Naive thymus-derived CD8-positive, alpha-beta T cell (primary cell): ENCODE data around the gene USP38. TPM values are rescaled to one million over a fixed set of nuclear protein-coding genes. Genes with fewer than 3 reads are reported as not detected.
"Not testable (repeated sequence)": the region's sequence is repeated elsewhere in the genome, so short reads cannot be mapped to it uniquely, and the experiment has no call there.

Experiments used
- ATAC-seq, 2 donors: fragments of 150-1000 bp; cut with Tn5 transposase in 1 of 2; sonication (Bioruptor Pico), chemical (Tn5 transposase) in 1 of 2; 1 replicate in 1 of 2; 2 replicates in 1 of 2; pipeline ENCODE4 v1.10.0; 2021; ENCODE audit warnings: mild to moderate bottlenecking in 2 of 2, moderate library complexity in 2 of 2
- POLR2A ChIA-PET: fragments of 350-600 bp; sonication (Branson Sonifier 250); formaldehyde crosslinking; loops from one replicate; lab custom pipeline; 2021; ENCODE audit warnings: antibody characterized with exemption; lab: Charles Lee
- DNase-seq, 10 donors: peaks; one replicate each; pipeline versions ENCODE4 v3.0.0 to v3.0.0-alpha.2; 2020 to 2022
- H3K27ac Mint-ChIP-seq, 10 donors: one replicate each; pipeline ENCODE4 v1.8.0; 2020 to 2022; ENCODE audit warnings: mild to moderate bottlenecking in 10 of 10, mixed read lengths in 10 of 10, moderate library complexity in 4 of 10, inconsistent platforms in 1 of 10
- H3K27me3 Mint-ChIP-seq, 5 donors: one replicate each; pipeline ENCODE4 v1.8.0; 2021 to 2022; ENCODE audit warnings: mixed read lengths in 5 of 5
- H3K36me3 Mint-ChIP-seq, 3 donors: one replicate each; pipeline ENCODE4 v1.8.0; 2020 to 2022; ENCODE audit warnings: mixed read lengths in 3 of 3, mild to moderate bottlenecking in 2 of 3, inconsistent platforms in 1 of 3
- H3K4me1 Mint-ChIP-seq, 4 donors: one replicate each; pipeline ENCODE4 v1.8.0; 2021 to 2022; ENCODE audit warnings: mixed read lengths in 4 of 4
- H3K4me3 Mint-ChIP-seq, 10 donors: one replicate each; pipeline ENCODE4 v1.8.0; 2020 to 2022; ENCODE audit warnings: mild to moderate bottlenecking in 10 of 10, mixed read lengths in 10 of 10, moderate library complexity in 6 of 10, inconsistent platforms in 1 of 10
- H3K9me3 Mint-ChIP-seq, 9 donors: one replicate each; pipeline ENCODE4 v1.8.0; 2020 to 2022; ENCODE audit warnings: mixed read lengths in 9 of 9, mild to moderate bottlenecking in 3 of 9, inconsistent platforms in 1 of 9, moderate library complexity in 1 of 9
- polyA plus RNA-seq, 3 donors: library from polyadenylated mRNA; unstranded; fragments of 300-500 nt; fragmentation: Illumina TruSeq; gene quantifications; one replicate each; pipeline ENCODE4 v1.2.3, GENCODE V29; 2021
- total RNA-seq, 8 experiments: library from RNA in 2 of 8; stranded (reverse) in 2 of 8; gene quantifications; one replicate each; pipeline ENCODE4 v1.2.3 and lab custom pipeline; 2021 to 2026

Gene USP38
- total and polyA plus RNA-seq, 5 experiments from 2014 or later, result 14.4 to 26.8 (median 16.9) TPM

- H3K4me1 Mint-ChIP-seq, result no peaks in the 10 kb centered on the region
- DNase-seq (no peak), ATAC-seq (no peak)
- POLR2A ChIA-PET, result no interaction called here
- H3K27ac Mint-ChIP-seq, result no peak overlapping the region
- no peaks in the 10 kb centered on the region for H3K36me3 Mint-ChIP-seq
- H3K27me3 Mint-ChIP-seq, result peaks cover 0 to 18% (median 2%) of the 10 kb centered on the region in 5 donors
- H3K4me3 Mint-ChIP-seq, result no peak overlapping the region
- peaks cover 0 to 2% (median 0%) of the 10 kb centered on the region in 9 donors for H3K9me3 Mint-ChIP-seq
These were observed 65.9 kb downstream of the USP38 start for GRCh38 chr4:143250617-143251016.

DNA sequence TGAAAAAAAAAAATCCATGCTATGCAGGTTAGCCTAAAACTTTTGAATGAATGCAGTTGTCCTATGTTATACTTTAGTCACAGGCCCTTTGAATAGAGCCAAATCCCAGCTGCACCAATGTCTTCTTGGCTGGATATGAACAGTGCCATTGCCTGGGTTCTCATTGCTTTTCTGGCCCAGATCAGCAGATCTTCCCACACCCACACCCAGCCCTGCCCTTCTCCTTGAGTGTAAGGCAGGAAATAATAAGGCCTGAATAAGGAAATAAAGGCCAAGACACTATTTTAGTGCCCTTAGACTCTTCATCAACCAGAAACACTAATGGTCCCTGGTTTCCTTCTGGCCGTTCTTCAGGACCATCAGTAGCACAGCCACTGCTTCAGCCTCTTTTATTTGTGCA lies 66.6 kb downstream of the USP38 start:
- H3K27me3 Mint-ChIP-seq, result peaks cover 0 to 18% (median 2%) of the 10 kb centered on the region in 5 donors
- H3K9me3 Mint-ChIP-seq, result no peaks in the 10 kb centered on the region
- H3K36me3 Mint-ChIP-seq, result no peaks in the 10 kb centered on the region
- DNase-seq, result no peak
- H3K4me3 Mint-ChIP-seq, result no peak overlapping the region
- no peak overlapping the region for H3K27ac Mint-ChIP-seq
- no peak for ATAC-seq
- POLR2A ChIA-PET, result no interaction called here
- no peaks in the 10 kb centered on the region for H3K4me1 Mint-ChIP-seq

- Mint-ChIP-seq H3K36me3 (no peaks in the 10 kb centered on the region), H3K27me3 (peaks cover 0 to 18% (median 2%) of the 10 kb centered on the region in 5 donors), H3K4me1 (no peaks in the 10 kb centered on the region), H3K9me3 (no peaks in the 10 kb centered on the region), H3K27ac (no peak overlapping the region), H3K4me3 (no peak overlapping the region)
- POLR2A ChIA-PET, result no interaction called here
- DNase-seq (no peak), ATAC-seq (no peak)
These were observed 67.1 kb downstream of the USP38 start for GRCh38 chr4:143251779-143252178.

GRCh38 chr4:143252478-143252877 lies 67.8 kb downstream of the USP38 start:
- H3K27ac Mint-ChIP-seq, result no peak overlapping the region
- DNase-seq (no peak), ATAC-seq (no peak)
- no peak overlapping the region for H3K4me3 Mint-ChIP-seq
- peaks cover 0 to 18% (median 2%) of the 10 kb centered on the region in 5 donors for H3K27me3 Mint-ChIP-seq
- no peaks in the 10 kb centered on the region for H3K36me3 Mint-ChIP-seq
- no peaks in the 10 kb centered on the region for H3K9me3 Mint-ChIP-seq
- POLR2A ChIA-PET, result no interaction called here
- H3K4me1 Mint-ChIP-seq, result no peaks in the 10 kb centered on the region

GRCh38 chr4:143253166-143253565 lies 68.4 kb downstream of the USP38 start:
- POLR2A ChIA-PET, result no interaction called here
- no peaks in the 10 kb centered on the region for H3K9me3 Mint-ChIP-seq
- no peaks in the 10 kb centered on the region for H3K36me3 Mint-ChIP-seq
- H3K27me3 Mint-ChIP-seq, result peaks cover 0 to 18% (median 2%) of the 10 kb centered on the region in 5 donors
- no peak overlapping the region for H3K27ac Mint-ChIP-seq
- no peak for ATAC-seq
- no peak for DNase-seq
- no peak overlapping the region for H3K4me3 Mint-ChIP-seq
- no peaks in the 10 kb centered on the region for H3K4me1 Mint-ChIP-seq

- Mint-ChIP-seq H3K4me3 (no peak overlapping the region), H3K9me3 (no peaks in the 10 kb centered on the region), H3K27me3 (peaks cover 0 to 18% (median 2%) of the 10 kb centered on the region in 5 donors), H3K4me1 (no peaks in the 10 kb centered on the region), H3K36me3 (no peaks in the 10 kb centered on the region), H3K27ac (peak overlapping the region in 1 of 10 donors; percentile 14)
- POLR2A ChIA-PET, result no interaction called here
- DNase-seq (no peak), ATAC-seq (no peak)
These were observed 69.9 kb downstream of the USP38 start for GRCh38 chr4:143254491-143255226.

DNA sequence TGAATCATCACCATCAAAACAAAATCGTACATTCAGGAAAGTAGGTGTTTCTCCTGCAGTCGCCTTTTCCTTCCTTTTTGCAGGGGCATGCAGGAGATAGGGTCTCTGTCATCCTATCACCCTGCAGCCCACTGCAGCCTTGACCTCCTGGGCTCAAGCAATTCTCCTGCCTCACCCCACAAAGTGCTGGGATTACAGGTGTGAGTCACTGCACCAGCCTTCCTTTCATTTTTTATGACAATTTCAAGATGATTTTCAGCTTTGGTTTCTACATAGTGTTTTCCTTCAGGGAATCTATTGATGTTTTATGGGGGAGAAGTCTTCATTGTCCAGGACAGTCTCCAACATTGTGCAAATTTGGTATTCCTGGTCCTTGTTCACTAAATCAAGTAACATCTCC lies 71.7 kb downstream of the USP38 start:
- POLR2A ChIA-PET, result no interaction called here
- Mint-ChIP-seq H3K36me3 (no peaks in the 10 kb centered on the region), H3K4me3 (no peak overlapping the region), H3K27ac (no peak overlapping the region), H3K9me3 (no peaks in the 10 kb centered on the region), H3K27me3 (peaks cover 0 to 18% (median 2%) of the 10 kb centered on the region in 5 donors), H3K4me1 (no peaks in the 10 kb centered on the region)
- DNase-seq, result no peak
- ATAC-seq, result no peak

- Mint-ChIP-seq H3K36me3 (no peaks in the 10 kb centered on the region), H3K4me3 (no peak overlapping the region), H3K9me3 (no peaks in the 10 kb centered on the region), H3K27ac (no peak overlapping the region), H3K27me3 (peaks cover 0 to 18% (median 2%) of the 10 kb centered on the region in 5 donors), H3K4me1 (no peaks in the 10 kb centered on the region)
- POLR2A ChIA-PET, result no interaction called here
- DNase-seq, result no peak
- ATAC-seq, result no peak
These were observed 72.6 kb downstream of the USP38 start for GRCh38 chr4:143257356-143257755.

DNA sequence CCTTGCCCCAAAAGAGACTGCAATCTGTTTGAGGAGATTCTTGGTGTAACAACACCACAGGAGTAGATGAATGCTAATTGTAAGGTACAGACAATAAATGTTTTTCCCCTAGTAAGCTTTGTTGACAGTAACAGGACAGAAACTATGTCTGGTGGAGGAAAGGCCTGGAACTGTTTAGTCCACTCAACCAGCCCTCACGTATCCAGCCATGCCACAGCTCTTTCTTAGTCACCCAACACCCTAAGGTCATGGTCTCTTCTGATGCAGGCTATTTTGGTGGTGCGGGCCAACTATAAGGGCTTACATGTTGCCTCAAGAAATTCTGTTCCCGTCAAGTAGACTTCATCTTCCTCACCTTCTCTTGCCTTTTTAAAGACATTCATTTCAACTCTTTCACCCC lies 76.0 kb downstream of the USP38 start:
- no peaks in the 10 kb centered on the region for H3K36me3 Mint-ChIP-seq
- POLR2A ChIA-PET, result no interaction called here
- DNase-seq, result no peak
- no peak for ATAC-seq
- no peak overlapping the region for H3K4me3 Mint-ChIP-seq
- H3K27ac Mint-ChIP-seq, result no peak overlapping the region
- H3K9me3 Mint-ChIP-seq, result peaks cover 0 to 8% (median 2%) of the 10 kb centered on the region in 9 donors
- H3K27me3 Mint-ChIP-seq, result peaks cover 0 to 2% (median 0%) of the 10 kb centered on the region in 5 donors
- H3K4me1 Mint-ChIP-seq, result no peaks in the 10 kb centered on the region

DNA sequence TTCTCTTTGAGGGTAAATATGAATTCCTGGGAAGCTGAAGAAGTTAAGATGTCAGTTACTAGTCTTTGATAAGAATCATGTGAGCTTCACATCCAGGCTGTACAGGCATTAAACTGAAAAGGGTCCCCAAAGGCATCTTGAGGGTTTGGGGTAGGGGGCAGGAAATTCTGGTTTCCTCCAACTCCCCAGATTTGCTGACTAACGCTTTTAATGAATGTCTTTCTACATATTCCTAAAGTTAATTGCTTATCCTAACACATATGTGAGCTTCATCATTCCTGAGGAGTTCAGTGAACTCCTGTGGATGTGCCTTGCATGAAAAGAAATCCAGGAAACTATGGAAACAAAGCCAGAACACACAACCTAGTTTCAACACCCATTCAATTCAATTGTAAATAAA lies 78.1 kb downstream of the USP38 start:
- Mint-ChIP-seq H3K4me3 (no peak overlapping the region), H3K27ac (no peak overlapping the region)
- POLR2A ChIA-PET, result no interaction called here

GRCh38 chr4:143267690-143268089 lies 83.0 kb downstream of the USP38 start:
- POLR2A ChIA-PET, H3K4me1 Mint-ChIP-seq: not testable (repeated sequence)

More for the DNA sequence above, 78.1 kb downstream of the USP38 start:
- no peaks in the 10 kb centered on the region for H3K4me1 Mint-ChIP-seq
- H3K27me3 Mint-ChIP-seq, result no peaks in the 10 kb centered on the region
- no peak for ATAC-seq
- H3K9me3 Mint-ChIP-seq, result peaks cover 0 to 25% (median 14%) of the 10 kb centered on the region in 9 donors
- no peak for DNase-seq
- H3K36me3 Mint-ChIP-seq, result peaks cover 0 to 5% (median 0%) of the 10 kb centered on the region in 3 donors

DNA sequence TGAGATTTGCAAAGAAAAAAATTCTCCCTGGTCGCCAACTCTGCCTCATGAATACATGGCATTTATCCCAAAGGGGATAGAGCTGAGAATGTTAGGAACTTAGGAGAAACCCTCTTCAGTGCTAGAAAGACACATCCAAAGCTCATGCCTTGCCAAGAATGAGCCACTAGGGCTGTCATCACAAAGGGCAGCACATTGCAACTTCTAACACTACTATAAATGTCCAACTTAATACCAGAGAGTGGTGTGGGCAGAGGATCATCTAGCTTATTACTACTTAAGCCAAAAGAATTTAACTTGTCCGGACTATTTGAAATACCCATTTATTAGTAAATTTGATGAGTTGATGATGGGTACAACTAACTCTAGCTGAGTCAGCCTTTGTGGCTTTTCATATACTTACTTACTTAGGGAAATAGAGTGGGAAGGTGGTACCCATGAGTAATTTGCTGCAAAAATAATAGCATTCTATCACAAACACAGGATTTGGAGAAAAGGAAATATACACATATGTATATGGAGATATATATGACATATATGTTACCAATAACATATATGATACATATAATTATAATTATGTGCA lies 85.6 kb downstream of the USP38 start:
- Mint-ChIP-seq H3K4me1 (no peaks in the 10 kb centered on the region), H3K36me3 (peaks cover 0 to 9% (median 0%) of the 10 kb centered on the region in 3 donors), H3K9me3 (peaks cover 0 to 45% (median 14%) of the 10 kb centered on the region in 9 donors), H3K27ac (no peak overlapping the region), H3K4me3 (no peak overlapping the region), H3K27me3 (peaks cover 0 to 8% (median 0%) of the 10 kb centered on the region in 5 donors)
- DNase-seq, result no peak
- ATAC-seq, result no peak
- POLR2A ChIA-PET, result no interaction called here

More at GRCh38 chr4:143267690-143268089, 83.0 kb downstream of the USP38 start:
- not testable (repeated sequence) for H3K36me3 Mint-ChIP-seq, H3K27me3 Mint-ChIP-seq, H3K4me3 Mint-ChIP-seq, DNase-seq, ATAC-seq, H3K27ac Mint-ChIP-seq
- H3K9me3 Mint-ChIP-seq, result peaks cover 0 to 46% (median 14%) of the 10 kb centered on the region in 9 donors
